Nucleus accumbens (tissue), 56 donors: Measurements from ENCODE around the gene TMEM256.
"Not testable (repeated sequence)": the region's sequence is repeated elsewhere in the genome, so short reads cannot be mapped to it uniquely, and the experiment has no call there.

ENCODE experiments used
- DNase-seq, 56 donors: peaks; one replicate each; lab custom pipeline; 2025; lab: John Stamatoyannopoulos, UW

Gene TMEM256

GRCh38 chr17:7391307-7391706, 12.6 kb downstream of the TMEM256 start:
- DNase-seq: no peak

GRCh38 chr17:7389924-7390910, 13.7 kb downstream of the TMEM256 start:
- no peak for DNase-seq

GRCh38 chr17:7388856-7389255, 15.0 kb downstream of the TMEM256 start:
- DNase-seq: no peak

- peak in 1 of 56 donors; percentile 14 for DNase-seq
These were observed 19.3 kb downstream of the TMEM256 start for GRCh38 chr17:7384489-7385081.

- DNase-seq: peak in 33 of 56 donors; percentile 6 to 83 (median 62)
These were observed 20.0 kb downstream of the TMEM256 start for GRCh38 chr17:7383742-7384488.

- no peak for DNase-seq
These were observed 20.5 kb downstream of the TMEM256 start for GRCh38 chr17:7383371-7383741.

GRCh38 chr17:7382901-7383300, 21.0 kb downstream of the TMEM256 start:
- no peak for DNase-seq

- no peak for DNase-seq
These were observed 22.8 kb downstream of the TMEM256 start, which contains the start of gene TNK1 for GRCh38 chr17:7380855-7381683. Gene TNK1 (plus strand): TSS chr17:7381089. CDS start chr17:7382927, 1,838 bp downstream.

GRCh38 chr17:7380321-7380720, 23.6 kb downstream of the TMEM256 start:
- DNase-seq: peak in 7 of 56 donors; percentile 5 to 33 (median 9)

- no peak for DNase-seq
These were observed 24.8 kb downstream of the TMEM256 start for GRCh38 chr17:7379134-7379533.

GRCh38 chr17:7374353-7374752, 29.5 kb downstream of the TMEM256 start:
- no peak for DNase-seq

- no peak for DNase-seq
These were observed 33.0 kb downstream of the TMEM256 start for GRCh38 chr17:7370853-7371252.

- DNase-seq: no peak
These were observed 34.1 kb downstream of the TMEM256 start for GRCh38 chr17:7369825-7370224.

- not testable (repeated sequence) for DNase-seq
These were observed 35.3 kb downstream of the TMEM256 start for GRCh38 chr17:7368599-7368994.

GRCh38 chr17:7367918-7368598, 35.8 kb downstream of the TMEM256 start:
- DNase-seq: peak in 13 of 56 donors; percentile 10 to 68 (median 44)

- DNase-seq: no peak
These were observed 36.8 kb downstream of the TMEM256 start for GRCh38 chr17:7367083-7367482.

GRCh38 chr17:7365963-7366362, 37.9 kb downstream of the TMEM256 start:
- peak in 2 of 56 donors; percentile 14 to 20 for DNase-seq

- no peak for DNase-seq
These were observed 40.6 kb downstream of the TMEM256 start for GRCh38 chr17:7363311-7363710.

- DNase-seq: no peak
These were observed 42.0 kb downstream of the TMEM256 start for GRCh38 chr17:7361906-7362305.
